DOHH2 (cell line): ENCODE measurements around the gene ECSCR.

Source experiments
- H3F3A ChIP-seq: fragments of 200-600 bp; sonication (generic), shearing (Covaris generic); 2 replicates; pipeline ENCODE4 v1.6.0; 2016; ENCODE audit warnings: antibody characterized with exemption, mild to moderate bottlenecking; ENCODE audit not compliant: control insufficient read depth, insufficient read depth
- H3K27ac ChIP-seq: fragments of 200-600 bp; sonication (generic); 2 replicates; pipeline ENCODE4 v1.5.1; 2014; ENCODE audit warnings: low read depth, mild to moderate bottlenecking, low read length, moderate library complexity
- H3K27me3 ChIP-seq: fragments of 200-600 bp; sonication (generic); 2 replicates; pipeline ENCODE4 v1.6.1; 2014; ENCODE audit warnings: mild to moderate bottlenecking, low read length, mixed read lengths; ENCODE audit not compliant: control insufficient read depth
- H3K36me3 ChIP-seq: fragments of 200-600 bp; sonication (generic); 2 replicates; pipeline ENCODE4 v1.6.1; 2014; ENCODE audit warnings: mild to moderate bottlenecking, low read length, moderate library complexity, mixed read lengths; ENCODE audit not compliant: control insufficient read depth
- H3K4me1 ChIP-seq: fragments of 200-600 bp; sonication (generic); 2 replicates; pipeline ENCODE4 v1.6.1; 2014; ENCODE audit warnings: mild to moderate bottlenecking, low read length, mixed read lengths; ENCODE audit not compliant: control insufficient read depth
- H3K4me2 ChIP-seq: fragments of 200-600 bp; sonication (generic); 2 replicates; pipeline ENCODE4 v1.6.0; 2014; ENCODE audit warnings: mild to moderate bottlenecking, low read length, moderate library complexity
- H3K4me3 ChIP-seq: fragments of 200-600 bp; sonication (generic); 2 replicates; pipeline ENCODE4 v1.5.1; 2014; ENCODE audit warnings: mild to moderate bottlenecking, low read length, mixed read lengths
- H3K79me2 ChIP-seq: fragments of 200-600 bp; sonication (generic); 2 replicates; pipeline ENCODE4 v1.6.1; 2014; ENCODE audit warnings: mild to moderate bottlenecking, low read length, mixed read lengths; ENCODE audit not compliant: control insufficient read depth
- H3K9me2 ChIP-seq: fragments of 200-600 bp; sonication (generic); replicated peaks from 2 replicates; pipeline ENCODE4 v1.6.1; 2014; ENCODE audit warnings: mild to moderate bottlenecking, low read length, mixed read lengths; ENCODE audit not compliant: control insufficient read depth
- H3K9me3 ChIP-seq: fragments of 200-600 bp; sonication (generic); 2 replicates; pipeline ENCODE4 v1.6.1; 2014; ENCODE audit warnings: antibody characterized with exemption, low read length, mixed read lengths; ENCODE audit not compliant: control insufficient read depth, insufficient read depth
- H4K20me1 ChIP-seq: fragments of 200-600 bp; sonication (generic); 2 replicates; pipeline ENCODE4 v1.6.0; 2014; ENCODE audit warnings: low read depth, mild to moderate bottlenecking, antibody characterized with exemption, low read length, moderate library complexity; ENCODE audit not compliant: control insufficient read depth, insufficient read depth
- EZH2phosphoT487 ChIP-seq: fragments of 200-600 bp; sonication (generic); IDR thresholded peaks from 2 replicates; pipeline ENCODE4 v1.6.1; 2017; ENCODE audit warnings: borderline replicate concordance, mild to moderate bottlenecking, antibody characterized with exemption, low read length, moderate library complexity, mixed read lengths
- TF ChIP-seq, protein P1 (sequence below): fragments of 200-600 bp; sonication (generic); IDR thresholded peaks from one replicate; pipeline ENCODE4 v1.5.1; 2014; ENCODE audit warnings: antibody characterized with exemption, mild to moderate bottlenecking, low read depth, low read length; ENCODE audit not compliant: poor library complexity, severe bottlenecking

ECSCR gene

DNA sequence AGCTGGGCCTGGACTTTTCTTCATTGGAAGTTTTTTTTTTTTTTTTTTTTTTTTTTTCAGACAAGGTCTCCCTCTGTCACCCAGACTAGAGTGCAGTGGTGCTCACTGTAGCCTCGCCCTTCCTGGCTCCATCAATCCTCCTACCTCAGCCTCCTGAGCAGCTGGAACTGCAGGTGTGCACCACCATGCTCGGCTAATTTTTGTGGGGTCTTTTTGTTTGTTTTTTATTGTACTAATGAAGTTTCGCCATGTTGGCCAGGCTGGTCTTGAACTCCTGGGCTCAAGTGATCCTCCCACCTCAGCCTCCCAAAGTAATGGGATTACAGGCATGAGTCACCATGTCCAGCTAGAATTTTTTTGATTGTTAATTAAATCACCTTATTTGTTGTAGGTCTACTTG is 26.9 kb downstream of the ECSCR start:
- no peaks in the 10 kb centered on the region for H3K9me3 ChIP-seq
- no peaks in the 10 kb centered on the region for H3F3A ChIP-seq
- no peaks in the 10 kb centered on the region for H3K27me3 ChIP-seq
- no peak overlapping the region for H3K4me2 ChIP-seq
- H3K27ac ChIP-seq = no peak overlapping the region
- TF ChIP-seq EZH2phosphoT487 = no peak
- TF ChIP-seq, protein P1, sequence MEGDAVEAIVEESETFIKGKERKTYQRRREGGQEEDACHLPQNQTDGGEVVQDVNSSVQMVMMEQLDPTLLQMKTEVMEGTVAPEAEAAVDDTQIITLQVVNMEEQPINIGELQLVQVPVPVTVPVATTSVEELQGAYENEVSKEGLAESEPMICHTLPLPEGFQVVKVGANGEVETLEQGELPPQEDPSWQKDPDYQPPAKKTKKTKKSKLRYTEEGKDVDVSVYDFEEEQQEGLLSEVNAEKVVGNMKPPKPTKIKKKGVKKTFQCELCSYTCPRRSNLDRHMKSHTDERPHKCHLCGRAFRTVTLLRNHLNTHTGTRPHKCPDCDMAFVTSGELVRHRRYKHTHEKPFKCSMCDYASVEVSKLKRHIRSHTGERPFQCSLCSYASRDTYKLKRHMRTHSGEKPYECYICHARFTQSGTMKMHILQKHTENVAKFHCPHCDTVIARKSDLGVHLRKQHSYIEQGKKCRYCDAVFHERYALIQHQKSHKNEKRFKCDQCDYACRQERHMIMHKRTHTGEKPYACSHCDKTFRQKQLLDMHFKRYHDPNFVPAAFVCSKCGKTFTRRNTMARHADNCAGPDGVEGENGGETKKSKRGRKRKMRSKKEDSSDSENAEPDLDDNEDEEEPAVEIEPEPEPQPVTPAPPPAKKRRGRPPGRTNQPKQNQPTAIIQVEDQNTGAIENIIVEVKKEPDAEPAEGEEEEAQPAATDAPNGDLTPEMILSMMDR = no peak
- H3K79me2 ChIP-seq = no peaks in the 10 kb centered on the region
- H3K36me3 ChIP-seq = no peaks in the 10 kb centered on the region
- no peaks in the 10 kb centered on the region for H3K9me2 ChIP-seq
- H4K20me1 ChIP-seq = no peaks in the 10 kb centered on the region
- H3K4me1 ChIP-seq = peaks cover 13% of the 10 kb centered on the region
- H3K4me3 ChIP-seq = no peak overlapping the region

DNA sequence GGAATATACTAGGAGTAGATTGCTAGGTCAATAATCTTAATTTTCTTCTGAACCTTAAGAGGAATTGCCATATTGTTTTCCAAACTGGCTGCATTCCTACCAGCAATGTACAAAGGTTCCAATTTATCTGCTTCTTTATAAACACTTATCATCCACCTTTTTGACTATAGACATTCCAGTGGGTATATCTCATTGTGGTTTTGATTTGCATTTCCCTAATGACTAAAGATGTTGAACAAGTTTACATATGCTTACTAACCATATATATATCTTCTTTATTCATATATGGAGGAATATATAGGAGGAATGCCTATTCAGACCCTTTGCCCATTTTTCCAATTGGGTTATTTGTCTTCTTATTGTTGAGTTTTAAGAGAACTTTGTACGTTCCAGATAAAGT is 30.8 kb downstream of the ECSCR start:
- H3K79me2 ChIP-seq = no peaks in the 10 kb centered on the region
- H3K4me2 ChIP-seq = no peak overlapping the region
- no peaks in the 10 kb centered on the region for H3F3A ChIP-seq
- no peak for TF ChIP-seq EZH2phosphoT487
- TF ChIP-seq, protein P1 = no peak
- no peaks in the 10 kb centered on the region for H3K27me3 ChIP-seq
- no peaks in the 10 kb centered on the region for H4K20me1 ChIP-seq
- H3K27ac ChIP-seq = no peak overlapping the region
- no peak overlapping the region for H3K4me3 ChIP-seq
- H3K9me2 ChIP-seq = no peaks in the 10 kb centered on the region
- H3K4me1 ChIP-seq = no peaks in the 10 kb centered on the region
- H3K9me3 ChIP-seq = no peaks in the 10 kb centered on the region
- H3K36me3 ChIP-seq = no peaks in the 10 kb centered on the region

DNA sequence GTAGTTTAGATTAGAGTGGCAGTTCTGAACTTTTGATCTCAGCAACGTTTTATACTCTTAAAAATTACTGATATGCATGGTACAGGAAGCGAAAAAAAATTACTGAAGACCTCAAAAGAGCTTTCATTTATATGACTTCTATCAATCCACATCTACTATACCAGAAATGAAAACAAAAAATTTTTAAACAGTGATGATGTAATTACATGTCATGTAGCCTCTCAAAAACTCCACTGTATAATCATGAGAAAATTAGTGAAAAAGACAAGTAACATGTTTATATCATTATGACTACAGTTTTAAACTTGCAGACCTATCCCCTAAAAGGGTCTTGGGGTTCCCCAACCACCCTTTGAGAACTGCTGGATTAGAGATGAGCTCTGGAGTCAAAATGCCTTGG is 32.5 kb downstream of the ECSCR start:
- Histone ChIP-seq H3K36me3 (no peaks in the 10 kb centered on the region), H3K79me2 (no peaks in the 10 kb centered on the region)

More for the DNA sequence above, 32.5 kb downstream of the ECSCR start:
- Histone ChIP-seq H3K9me2 (no peaks in the 10 kb centered on the region), H3K4me2 (no peak overlapping the region), H3K4me1 (no peaks in the 10 kb centered on the region), H3K4me3 (no peak overlapping the region), H3K27me3 (no peaks in the 10 kb centered on the region), H3F3A (no peaks in the 10 kb centered on the region), H3K9me3 (no peaks in the 10 kb centered on the region), H3K27ac (no peak overlapping the region), H4K20me1 (no peaks in the 10 kb centered on the region)
- no peak for TF ChIP-seq EZH2phosphoT487
- TF ChIP-seq, protein P1 = no peak
